OCI-LY3 (cell line): Measurements from ENCODE around the gene CAMK2D.

Experiments
- H2AFZ ChIP-seq: fragments of 200-600, 300-600 bp; shearing (Covaris generic); 2 replicates; pipeline ENCODE4 v1.6.0; 2014; ENCODE audit warnings: antibody characterized with exemption, low read depth, low read length
- H3K27ac ChIP-seq: fragments of 200-600, 300-600 bp; sonication (generic); 2 replicates; pipeline ENCODE4 v1.5.1; 2014; ENCODE audit warnings: mild to moderate bottlenecking, low read length, moderate library complexity, mixed read lengths
- H3K27me3 ChIP-seq: fragments of 200-600, 300-600 bp; sonication (generic); 2 replicates; pipeline ENCODE4 v1.6.1; 2014; ENCODE audit warnings: low read depth, low read length, mixed read lengths
- H3K36me3 ChIP-seq: fragments of 200-600, 300-600 bp; sonication (generic); replicated peaks from 2 replicates; pipeline ENCODE3; 2014; ENCODE audit warnings: low read depth, low read length, mixed read lengths
- H3K4me1 ChIP-seq: fragments of 300-600, 200-600 bp; sonication (generic); 2 replicates; pipeline ENCODE4 v1.6.1; 2014; ENCODE audit warnings: low read length, mixed read lengths
- H3K4me2 ChIP-seq: fragments of 200-600, 300-600 bp; sonication (generic); 2 replicates; pipeline ENCODE4 v1.6.1; 2014; ENCODE audit warnings: low read length, mixed read lengths
- H3K4me3 ChIP-seq: fragments of 300-600, 200-600 bp; sonication (generic); 2 replicates; pipeline ENCODE4 v1.5.1; 2014; ENCODE audit warnings: antibody characterized with exemption, mild to moderate bottlenecking, low read length, moderate library complexity
- H3K79me2 ChIP-seq: fragments of 300-600, 200-600 bp; shearing (Covaris generic); 2 replicates; pipeline ENCODE4 v1.6.1; 2014; ENCODE audit warnings: mild to moderate bottlenecking, low read length, mixed read lengths
- H3K9ac ChIP-seq: fragments of 300-600, 200-600 bp; shearing (Covaris generic); 2 replicates; pipeline ENCODE4 v1.6.0; 2014; ENCODE audit warnings: mild to moderate bottlenecking, low read length, moderate library complexity
- H3K9me3 ChIP-seq: fragments of 200-600, 300-600 bp; shearing (Covaris generic); 2 replicates; pipeline ENCODE4 v1.6.1; 2014; ENCODE audit warnings: low read length, mixed read lengths; ENCODE audit not compliant: insufficient read depth
- H4K20me1 ChIP-seq: fragments of 200-600, 300-600 bp; sonication (generic); 2 replicates; pipeline ENCODE4 v1.6.1; 2016; ENCODE audit warnings: low read length, mixed read lengths; ENCODE audit not compliant: insufficient read depth
- CTCF ChIP-seq: fragments of 200-600, 300-600 bp; sonication (generic); IDR thresholded peaks from 2 replicates; pipeline ENCODE4 v1.5.1; 2014; ENCODE audit warnings: antibody characterized with exemption, low read length, low read depth
- EZH2phosphoT487 ChIP-seq: fragments of 200-600 bp; shearing (Covaris generic); IDR thresholded peaks from 2 replicates; pipeline ENCODE4 v1.6.1; 2018; ENCODE audit warnings: antibody characterized with exemption, mixed run types, low read depth

CAMK2D gene

GRCh38 chr4:113701169-113701568, 60.4 kb downstream of the CAMK2D start:
- Histone ChIP-seq H3K79me2 (no peaks in the 10 kb centered on the region), H3K4me1 (peaks cover 6% of the 10 kb centered on the region), H3K9me3 (no peaks in the 10 kb centered on the region), H3K27me3 (no peaks in the 10 kb centered on the region), H3K36me3 (no peaks in the 10 kb centered on the region), H3K9ac (no peak overlapping the region), H2AFZ (no peak overlapping the region), H3K27ac (no peak overlapping the region), H3K4me3 (no peak overlapping the region), H4K20me1 (no peaks in the 10 kb centered on the region), H3K4me2 (no peak overlapping the region)
- TF ChIP-seq CTCF (no peak), EZH2phosphoT487 (no peak)

- H3K4me1 ChIP-seq, result peaks cover 6% of the 10 kb centered on the region
- H3K4me2 ChIP-seq, result no peak overlapping the region
- no peak overlapping the region for H2AFZ ChIP-seq
- no peaks in the 10 kb centered on the region for H3K36me3 ChIP-seq
- no peaks in the 10 kb centered on the region for H3K79me2 ChIP-seq
- H3K9ac ChIP-seq, result no peak overlapping the region
- no peaks in the 10 kb centered on the region for H3K27me3 ChIP-seq
- TF ChIP-seq EZH2phosphoT487 (no peak), CTCF (no peak)
- no peaks in the 10 kb centered on the region for H3K9me3 ChIP-seq
- H3K27ac ChIP-seq, result no peak overlapping the region
- no peaks in the 10 kb centered on the region for H4K20me1 ChIP-seq
- H3K4me3 ChIP-seq, result no peak overlapping the region
These were observed 60.9 kb downstream of the CAMK2D start for GRCh38 chr4:113700602-113701150.

GRCh38 chr4:113699772-113700171, 61.8 kb downstream of the CAMK2D start:
- H4K20me1 ChIP-seq, result no peaks in the 10 kb centered on the region
- peaks cover 6% of the 10 kb centered on the region for H3K4me1 ChIP-seq

GRCh38 chr4:113697429-113697828, 64.1 kb downstream of the CAMK2D start:
- Histone ChIP-seq H3K27me3 (no peaks in the 10 kb centered on the region), H3K4me3 (no peak overlapping the region), H3K9me3 (no peaks in the 10 kb centered on the region), H3K9ac (no peak overlapping the region), H4K20me1 (no peaks in the 10 kb centered on the region), H3K79me2 (no peaks in the 10 kb centered on the region), H3K36me3 (no peaks in the 10 kb centered on the region), H3K27ac (no peak overlapping the region), H2AFZ (no peak overlapping the region), H3K4me1 (peaks cover 9% of the 10 kb centered on the region), H3K4me2 (no peak overlapping the region)
- TF ChIP-seq EZH2phosphoT487 (no peak), CTCF (no peak)

More at GRCh38 chr4:113699772-113700171, 61.8 kb downstream of the CAMK2D start:
- H3K9ac ChIP-seq, result no peak overlapping the region
- H3K4me3 ChIP-seq, result no peak overlapping the region
- H3K27ac ChIP-seq, result no peak overlapping the region
- no peaks in the 10 kb centered on the region for H3K79me2 ChIP-seq
- no peak overlapping the region for H3K4me2 ChIP-seq
- no peaks in the 10 kb centered on the region for H3K27me3 ChIP-seq
- no peaks in the 10 kb centered on the region for H3K9me3 ChIP-seq
- TF ChIP-seq CTCF (no peak), EZH2phosphoT487 (no peak)
- no peaks in the 10 kb centered on the region for H3K36me3 ChIP-seq
- H2AFZ ChIP-seq, result no peak overlapping the region
